ENCODE results near the gene CNPPD1.
A peak's percentile ranks its signal among the peaks of the same experiment; 100 is the strongest.

Gene CNPPD1

GRCh38 chr2:219178377-219179175, 1.9 kb upstream of the CNPPD1 start:
- DNase-seq, result peak; percentile 44

GRCh38 chr2:219177552-219178376, 1.0 kb upstream of the CNPPD1 start, which contains the start of gene RETREG2:
Gene RETREG2 (plus strand): TSS chr2:219178275. CDS start chr2:219178353, 78 bp downstream.
- DNase-seq, result peak; percentile 78

- DNase-seq, result peak; percentile 16
These were observed 552 bp downstream of the CNPPD1 start for GRCh38 chr2:219175928-219176817.

GRCh38 chr2:219175486-219175885, 1.2 kb downstream of the CNPPD1 start:
- DNase-seq, result no peak

- no peak for DNase-seq
These were observed 1.9 kb downstream of the CNPPD1 start for GRCh38 chr2:219174801-219175200.

GRCh38 chr2:219174146-219174545, 2.6 kb downstream of the CNPPD1 start:
- DNase-seq, result no peak

- DNase-seq, result no peak
These were observed 3.5 kb downstream of the CNPPD1 start for GRCh38 chr2:219173176-219173575.

- no peak for DNase-seq
These were observed 4.2 kb downstream of the CNPPD1 start for GRCh38 chr2:219172231-219173154.

GRCh38 chr2:219171231-219171651, 5.5 kb downstream of the CNPPD1 start:
- no peak for DNase-seq

- no peak for DNase-seq
These were observed 6.6 kb downstream of the CNPPD1 start, which contains the start of gene SLC23A3 for GRCh38 chr2:219169930-219170654. Gene SLC23A3 (minus strand): TSS chr2:219170029. CDS start chr2:219169984, 45 bp downstream.

- DNase-seq, result no peak
These were observed 7.8 kb downstream of the CNPPD1 start for GRCh38 chr2:219168932-219169331.

- no peak for DNase-seq
These were observed 8.2 kb downstream of the CNPPD1 start for GRCh38 chr2:219168526-219168925.

- no peak for DNase-seq
These were observed 8.7 kb downstream of the CNPPD1 start for GRCh38 chr2:219167997-219168396.

- DNase-seq, result no peak
These were observed 11.4 kb downstream of the CNPPD1 start for GRCh38 chr2:219165058-219165911.

GRCh38 chr2:219163156-219163555, 13.6 kb downstream of the CNPPD1 start:
- no peak for DNase-seq

GRCh38 chr2:219161097-219161496, 15.6 kb downstream of the CNPPD1 start:
- DNase-seq, result no peak

GRCh38 chr2:219160186-219161017, 16.3 kb downstream of the CNPPD1 start, which contains the start of gene NHEJ1:
Gene NHEJ1 (minus strand): TSS chr2:219160815. CDS start chr2:219158362, 2,453 bp downstream.
- peak; percentile 89 for DNase-seq

GRCh38 chr2:219159771-219160185, 16.9 kb downstream of the CNPPD1 start:
- DNase-seq, result no peak

- no peak for DNase-seq
These were observed 18.1 kb downstream of the CNPPD1 start for GRCh38 chr2:219158586-219158985.

All from stimulated activated naive CD4-positive, alpha-beta T cell treated with Interleukin-2 at 50 U/mL for 16 hours (primary cell).